ENCODE results near the gene MN1. TPM values are rescaled to one million over a fixed set of nuclear protein-coding genes. Genes with fewer than 3 reads are reported as not detected.
A peak's percentile ranks its signal among the peaks of the same experiment; 100 is the strongest.

MN1 gene
- total RNA-seq, 2 experiments from 2014 or later, result 0.27 to 0.28 TPM

GRCh38 chr22:27715106-27715505, 86.5 kb downstream of the MN1 start:
- H3K27ac Mint-ChIP-seq, result no peak overlapping the region
- no peaks in the 10 kb centered on the region for H3K9me3 Mint-ChIP-seq
- ATAC-seq (ENCODE audit: poor library complexity) (no peak), DNase-seq (peak in 1 of 14 experiments; percentile 11)
- H3K4me3 Mint-ChIP-seq, result no peak overlapping the region
- intact Hi-C loops (cut with DNase I, micrococcal nuclease), result no loop called here
- POLR2A ChIA-PET, result no interaction called here
- H3K9me3 ChIP-seq (ENCODE audit: control insufficient read depth in 1 of 2, insufficient read depth in 1 of 2, low read length in 2 of 2), result peaks cover 5 to 8% of the 10 kb centered on the region in 2 experiments
- TF ChIP-seq CTCF (IDR thresholded peaks at IDR 0.05), result no peak
- H3K27ac ChIP-seq (ENCODE audit: low read depth in 1 of 2, low read length in 2 of 2), result no peak overlapping the region
- peaks cover 0 to 13% of the 10 kb centered on the region in 2 experiments for H3K27me3 ChIP-seq (ENCODE audit: control insufficient read depth in 1 of 2, insufficient read depth in 2 of 2, low read length in 2 of 2)
- CTCF ChIA-PET, result no interaction called here
- H3K36me3 ChIP-seq (ENCODE audit: insufficient read depth, low read length), result no peaks in the 10 kb centered on the region
- H3K4me1 ChIP-seq (ENCODE audit: insufficient read depth, low read length), result no peaks in the 10 kb centered on the region
- H3K36me3 Mint-ChIP-seq (ENCODE audit: low read depth), result no peaks in the 10 kb centered on the region
- peaks cover 46% of the 10 kb centered on the region for H3K27me3 Mint-ChIP-seq
- no peak overlapping the region for H3K4me3 ChIP-seq (ENCODE audit: low read length)
- no peaks in the 10 kb centered on the region for H3K4me1 Mint-ChIP-seq (ENCODE audit: low read depth)

- H3K27ac Mint-ChIP-seq, result no peak overlapping the region
- H3K9me3 ChIP-seq (ENCODE audit: control insufficient read depth in 1 of 2, insufficient read depth in 1 of 2, low read length in 2 of 2), result peaks cover 5 to 8% of the 10 kb centered on the region in 2 experiments
- intact Hi-C loops (cut with DNase I, micrococcal nuclease), result no loop called here
- CTCF ChIA-PET, result no interaction called here
- H3K27me3 ChIP-seq (ENCODE audit: control insufficient read depth in 1 of 2, insufficient read depth in 2 of 2, low read length in 2 of 2), result peaks cover 0 to 13% of the 10 kb centered on the region in 2 experiments
- H3K36me3 Mint-ChIP-seq (ENCODE audit: low read depth), result no peaks in the 10 kb centered on the region
- no peak for TF ChIP-seq CTCF (IDR thresholded peaks at IDR 0.05)
- H3K4me3 ChIP-seq (ENCODE audit: low read length), result no peak overlapping the region
- H3K27me3 Mint-ChIP-seq, result peaks cover 56% of the 10 kb centered on the region
- no peaks in the 10 kb centered on the region for H3K36me3 ChIP-seq (ENCODE audit: insufficient read depth, low read length)
- H3K4me3 Mint-ChIP-seq, result no peak overlapping the region
- H3K9me3 Mint-ChIP-seq, result no peaks in the 10 kb centered on the region
- H3K4me1 Mint-ChIP-seq (ENCODE audit: low read depth), result no peaks in the 10 kb centered on the region
- no peaks in the 10 kb centered on the region for H3K4me1 ChIP-seq (ENCODE audit: insufficient read depth, low read length)
- ATAC-seq (ENCODE audit: poor library complexity) (no peak), DNase-seq (no peak)
- H3K27ac ChIP-seq (ENCODE audit: low read depth in 1 of 2, low read length in 2 of 2), result no peak overlapping the region
- POLR2A ChIA-PET, result no interaction called here
These were observed 87.5 kb downstream of the MN1 start for GRCh38 chr22:27714068-27714467.

- H3K36me3 Mint-ChIP-seq (ENCODE audit: low read depth), result no peaks in the 10 kb centered on the region
- ChIA-PET POLR2A (no interaction called here), CTCF (no interaction called here)
- intact Hi-C loops (cut with DNase I, micrococcal nuclease), result no loop called here
- Histone ChIP-seq H3K9me3 (ENCODE audit: control insufficient read depth in 1 of 2, insufficient read depth in 1 of 2, low read length in 2 of 2) (peaks cover 5 to 8% of the 10 kb centered on the region in 2 experiments), H3K27me3 (ENCODE audit: control insufficient read depth in 1 of 2, insufficient read depth in 2 of 2, low read length in 2 of 2) (peaks cover 0 to 9% of the 10 kb centered on the region in 2 experiments), H3K27ac (ENCODE audit: low read depth in 1 of 2, low read length in 2 of 2) (no peak overlapping the region), H3K4me3 (ENCODE audit: low read length) (no peak overlapping the region), H3K36me3 (ENCODE audit: insufficient read depth, low read length) (no peaks in the 10 kb centered on the region), H3K4me1 (ENCODE audit: insufficient read depth, low read length) (no peaks in the 10 kb centered on the region)
- no peaks in the 10 kb centered on the region for H3K4me1 Mint-ChIP-seq (ENCODE audit: low read depth)
- no peak overlapping the region for H3K4me3 Mint-ChIP-seq
- TF ChIP-seq CTCF (IDR thresholded peaks at IDR 0.05), result no peak
- DNase-seq (no peak), ATAC-seq (ENCODE audit: poor library complexity) (no peak)
- H3K27ac Mint-ChIP-seq, result no peak overlapping the region
- peaks cover 56% of the 10 kb centered on the region for H3K27me3 Mint-ChIP-seq
- no peaks in the 10 kb centered on the region for H3K9me3 Mint-ChIP-seq
These were observed 88.1 kb downstream of the MN1 start for GRCh38 chr22:27713461-27713860.
